Endothelial cell of umbilical vein (primary cell): ENCODE results near the gene SZT2.

Experiments
- POLR2AphosphoS5 ChIP-seq: IDR thresholded peaks from 2 replicates; pipeline ENCODE4 v1.6.1; 2012; ENCODE audit warnings: low read depth, mild to moderate bottlenecking, control low read depth, low read length, moderate library complexity; ENCODE audit not compliant: insufficient read depth
- TF ChIP-seq, protein P1 (sequence below), 2 donors: IDR thresholded peaks; 1 replicate in 1 of 2; 2 replicates in 1 of 2; pipeline ENCODE4 v1.5.1; 2011; ENCODE audit warnings: low read length in 2 of 2, mild to moderate bottlenecking in 2 of 2, moderate library complexity in 2 of 2, control low read depth in 1 of 2, inconsistent platforms in 1 of 2, low read depth in 1 of 2; ENCODE audit not compliant: insufficient read depth in 1 of 2; ENCODE audit errors: extremely low read depth in 1 of 2
- TF ChIP-seq, protein P2 (sequence below): IDR thresholded peaks from 2 replicates; pipeline ENCODE4 v1.6.1; 2011; ENCODE audit not compliant: insufficient read depth, insufficient read length

GRCh38 chr1:43477716-43478115, 88.0 kb downstream of the SZT2 start:
- TF ChIP-seq, protein P1, sequence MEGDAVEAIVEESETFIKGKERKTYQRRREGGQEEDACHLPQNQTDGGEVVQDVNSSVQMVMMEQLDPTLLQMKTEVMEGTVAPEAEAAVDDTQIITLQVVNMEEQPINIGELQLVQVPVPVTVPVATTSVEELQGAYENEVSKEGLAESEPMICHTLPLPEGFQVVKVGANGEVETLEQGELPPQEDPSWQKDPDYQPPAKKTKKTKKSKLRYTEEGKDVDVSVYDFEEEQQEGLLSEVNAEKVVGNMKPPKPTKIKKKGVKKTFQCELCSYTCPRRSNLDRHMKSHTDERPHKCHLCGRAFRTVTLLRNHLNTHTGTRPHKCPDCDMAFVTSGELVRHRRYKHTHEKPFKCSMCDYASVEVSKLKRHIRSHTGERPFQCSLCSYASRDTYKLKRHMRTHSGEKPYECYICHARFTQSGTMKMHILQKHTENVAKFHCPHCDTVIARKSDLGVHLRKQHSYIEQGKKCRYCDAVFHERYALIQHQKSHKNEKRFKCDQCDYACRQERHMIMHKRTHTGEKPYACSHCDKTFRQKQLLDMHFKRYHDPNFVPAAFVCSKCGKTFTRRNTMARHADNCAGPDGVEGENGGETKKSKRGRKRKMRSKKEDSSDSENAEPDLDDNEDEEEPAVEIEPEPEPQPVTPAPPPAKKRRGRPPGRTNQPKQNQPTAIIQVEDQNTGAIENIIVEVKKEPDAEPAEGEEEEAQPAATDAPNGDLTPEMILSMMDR (IDR thresholded peaks at IDR 0.05; ENCODE audit: extremely low read depth in 1 of 2, insufficient read depth in 1 of 2, low read depth in 1 of 2, low read length in 2 of 2): no peak
- TF ChIP-seq POLR2AphosphoS5: no peak
- TF ChIP-seq, protein P2, sequence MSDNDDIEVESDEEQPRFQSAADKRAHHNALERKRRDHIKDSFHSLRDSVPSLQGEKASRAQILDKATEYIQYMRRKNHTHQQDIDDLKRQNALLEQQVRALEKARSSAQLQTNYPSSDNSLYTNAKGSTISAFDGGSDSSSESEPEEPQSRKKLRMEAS: no peak
